Naive thymus-derived CD8-positive, alpha-beta T cell (primary cell): Measurements from ENCODE around the gene USP33. TPM values are rescaled to one million over a fixed set of nuclear protein-coding genes. Genes with fewer than 3 reads are reported as not detected.
"Not testable (repeated sequence)": the region's sequence is repeated elsewhere in the genome, so short reads cannot be mapped to it uniquely, and the experiment has no call there.

Experiments used
- ATAC-seq, 2 donors: fragments of 150-1000 bp; cut with Tn5 transposase in 1 of 2; sonication (Bioruptor Pico), chemical (Tn5 transposase) in 1 of 2; 1 replicate in 1 of 2; 2 replicates in 1 of 2; pipeline ENCODE4 v1.10.0; 2021; ENCODE audit warnings: mild to moderate bottlenecking in 2 of 2, moderate library complexity in 2 of 2
- POLR2A ChIA-PET: fragments of 350-600 bp; sonication (Branson Sonifier 250); formaldehyde crosslinking; loops from one replicate; lab custom pipeline; 2021; ENCODE audit warnings: antibody characterized with exemption; lab: Charles Lee
- DNase-seq, 10 donors: peaks; one replicate each; pipeline versions ENCODE4 v3.0.0 to v3.0.0-alpha.2; 2020 to 2022
- H3K27ac Mint-ChIP-seq, 10 donors: one replicate each; pipeline ENCODE4 v1.8.0; 2020 to 2022; ENCODE audit warnings: mild to moderate bottlenecking in 10 of 10, mixed read lengths in 10 of 10, moderate library complexity in 4 of 10, inconsistent platforms in 1 of 10
- H3K27me3 Mint-ChIP-seq, 5 donors: one replicate each; pipeline ENCODE4 v1.8.0; 2021 to 2022; ENCODE audit warnings: mixed read lengths in 5 of 5
- H3K36me3 Mint-ChIP-seq, 3 donors: one replicate each; pipeline ENCODE4 v1.8.0; 2020 to 2022; ENCODE audit warnings: mixed read lengths in 3 of 3, mild to moderate bottlenecking in 2 of 3, inconsistent platforms in 1 of 3
- H3K4me1 Mint-ChIP-seq, 4 donors: one replicate each; pipeline ENCODE4 v1.8.0; 2021 to 2022; ENCODE audit warnings: mixed read lengths in 4 of 4
- H3K4me3 Mint-ChIP-seq, 10 donors: one replicate each; pipeline ENCODE4 v1.8.0; 2020 to 2022; ENCODE audit warnings: mild to moderate bottlenecking in 10 of 10, mixed read lengths in 10 of 10, moderate library complexity in 6 of 10, inconsistent platforms in 1 of 10
- H3K9me3 Mint-ChIP-seq, 9 donors: one replicate each; pipeline ENCODE4 v1.8.0; 2020 to 2022; ENCODE audit warnings: mixed read lengths in 9 of 9, mild to moderate bottlenecking in 3 of 9, inconsistent platforms in 1 of 9, moderate library complexity in 1 of 9
- polyA plus RNA-seq, 3 donors: library from polyadenylated mRNA; unstranded; fragments of 300-500 nt; fragmentation: Illumina TruSeq; gene quantifications; one replicate each; pipeline ENCODE4 v1.2.3, GENCODE V29; 2021
- total RNA-seq, 8 experiments: library from RNA in 2 of 8; stranded (reverse) in 2 of 8; gene quantifications; one replicate each; pipeline ENCODE4 v1.2.3 and lab custom pipeline; 2021 to 2026

USP33 gene
- total and polyA plus RNA-seq, 5 experiments from 2014 or later: 35.3 to 104 (median 37.6) TPM

DNA sequence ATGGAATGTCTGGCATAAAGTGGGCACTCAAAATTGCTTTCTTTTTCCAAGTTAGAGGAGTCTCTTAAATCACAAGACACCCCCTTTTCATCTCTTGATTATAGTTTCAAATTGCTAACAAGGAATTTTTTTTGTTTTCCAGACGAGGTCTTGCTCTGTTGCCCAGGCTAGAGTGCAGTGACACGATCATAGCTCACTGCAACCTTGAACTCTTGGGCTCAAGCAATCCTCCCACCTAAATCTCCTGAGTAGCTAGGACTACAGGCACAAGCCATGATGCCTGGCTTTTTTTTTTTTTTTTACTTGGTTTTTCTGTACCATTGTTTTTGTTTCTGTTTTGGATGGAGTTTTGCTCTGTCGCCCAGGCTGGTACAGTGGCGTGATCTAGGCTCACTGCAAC lies 98.0 kb downstream of the USP33 start:
- DNase-seq (no peak), ATAC-seq (no peak)
- POLR2A ChIA-PET: no interaction called here
- H3K4me3 Mint-ChIP-seq: no peak overlapping the region
- peaks cover 0 to 2% (median 0%) of the 10 kb centered on the region in 9 donors for H3K9me3 Mint-ChIP-seq
- H3K27me3 Mint-ChIP-seq: no peaks in the 10 kb centered on the region
- peaks cover 24 to 59% (median 50%) of the 10 kb centered on the region in 4 donors for H3K4me1 Mint-ChIP-seq
- peaks cover 0 to 24% (median 6%) of the 10 kb centered on the region in 3 donors for H3K36me3 Mint-ChIP-seq
- peak overlapping the region in 3 of 10 donors; percentile 25 to 66 (median 31) for H3K27ac Mint-ChIP-seq

DNA sequence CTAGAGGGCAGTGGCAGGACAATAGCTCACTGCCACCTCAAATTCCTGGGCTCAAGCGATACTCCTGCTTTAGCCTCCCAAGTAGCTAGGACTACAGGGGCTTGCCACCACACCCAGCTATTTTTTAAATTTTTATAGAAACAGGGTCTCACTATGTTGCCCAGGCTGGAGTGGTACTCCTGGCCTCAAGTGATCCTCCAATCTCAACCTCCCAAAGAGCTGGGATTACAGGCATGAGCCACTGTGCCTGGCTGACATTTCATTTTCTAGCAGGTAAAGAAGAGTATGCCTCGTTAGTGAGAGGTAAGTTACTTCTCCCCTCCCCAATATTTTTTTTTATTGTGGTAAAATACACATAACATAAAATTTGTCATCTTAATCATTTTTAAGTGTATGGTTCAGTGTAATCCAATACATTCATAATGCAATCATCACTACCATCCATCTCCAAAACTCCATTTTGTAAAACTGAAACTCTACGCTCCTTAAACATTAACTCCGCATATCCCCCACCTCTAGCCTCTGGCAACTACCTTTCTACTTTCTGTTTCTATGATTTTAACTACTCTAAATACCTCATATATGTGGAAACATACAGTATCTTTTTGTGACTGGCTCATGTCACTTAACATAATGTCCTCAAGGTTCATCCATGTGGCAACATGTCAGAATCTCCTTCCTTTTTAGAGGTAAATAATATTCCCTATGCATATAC lies 99.6 kb downstream of the USP33 start:
- peak overlapping the region in 6 of 10 donors; percentile 4 to 68 (median 34) for H3K27ac Mint-ChIP-seq
- H3K4me3 Mint-ChIP-seq: no peak overlapping the region
- peaks cover 28 to 59% (median 56%) of the 10 kb centered on the region in 4 donors for H3K4me1 Mint-ChIP-seq
- no peak for DNase-seq
- ATAC-seq: no peak
- no peaks in the 10 kb centered on the region for H3K27me3 Mint-ChIP-seq
- POLR2A ChIA-PET: no interaction called here
- H3K36me3 Mint-ChIP-seq: peaks cover 0 to 27% (median 6%) of the 10 kb centered on the region in 3 donors
- H3K9me3 Mint-ChIP-seq: peaks cover 0 to 2% (median 0%) of the 10 kb centered on the region in 9 donors

GRCh38 chr1:77658271-77658670 lies 101.4 kb downstream of the USP33 start:
- H3K27ac Mint-ChIP-seq: peak overlapping the region in 3 of 10 donors; percentile 29 to 57 (median 51)
- peaks cover 19 to 50% (median 45%) of the 10 kb centered on the region in 4 donors for H3K4me1 Mint-ChIP-seq
- ATAC-seq: no peak
- H3K4me3 Mint-ChIP-seq: no peak overlapping the region
- DNase-seq: no peak
- no peaks in the 10 kb centered on the region for H3K27me3 Mint-ChIP-seq
- POLR2A ChIA-PET: interaction anchor here (1.1 kb wide), 1 partner anchor 11 kb away, joined by 4 read pairs; no protein-coding TSS in a partner anchor
- H3K9me3 Mint-ChIP-seq: peaks cover 0 to 2% (median 0%) of the 10 kb centered on the region in 9 donors
- peaks cover under 1 to 31% (median 10%) of the 10 kb centered on the region in 3 donors for H3K36me3 Mint-ChIP-seq

DNA sequence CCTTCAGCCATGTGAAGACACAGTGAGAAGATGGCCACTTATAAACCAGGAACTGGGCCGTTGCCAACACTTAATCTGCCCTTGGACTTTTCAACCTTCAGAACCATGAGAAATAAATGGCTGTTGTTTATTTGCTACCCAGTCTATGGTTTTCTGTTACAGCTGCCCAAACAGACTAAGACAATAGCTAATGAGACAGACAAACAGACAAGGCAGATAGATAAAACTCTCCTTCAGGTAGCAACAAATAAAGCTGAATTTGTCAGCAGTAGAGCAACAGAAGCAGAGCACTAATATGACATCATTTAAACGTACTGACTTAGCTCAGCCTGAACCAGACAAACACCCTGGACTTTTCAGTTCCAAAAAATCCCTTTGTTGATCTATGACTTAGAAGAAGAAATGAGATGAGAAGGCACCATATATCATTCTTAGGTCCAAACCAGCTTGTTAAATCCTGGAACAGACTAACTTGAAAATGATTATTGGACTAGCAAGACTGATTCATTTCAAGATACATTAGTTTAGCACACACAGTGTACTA lies 104.1 kb downstream of the USP33 start:
- Mint-ChIP-seq H3K9me3 (peaks cover 0 to 28% (median 8%) of the 10 kb centered on the region in 9 donors), H3K4me3 (no peak overlapping the region), H3K36me3 (peaks cover 11 to 51% (median 29%) of the 10 kb centered on the region in 3 donors), H3K27me3 (no peaks in the 10 kb centered on the region), H3K4me1 (peaks cover 22 to 45% (median 43%) of the 10 kb centered on the region in 4 donors), H3K27ac (peak overlapping the region in 8 of 10 donors; percentile 5 to 87 (median 38))
- ATAC-seq: no peak
- POLR2A ChIA-PET: interaction anchor here (0.6 kb wide), 1 partner anchor 60 kb away, joined by 3 read pairs; no protein-coding TSS in a partner anchor
- DNase-seq: no peak

GRCh38 chr1:77652970-77653516 lies 106.6 kb downstream of the USP33 start:
- ATAC-seq: no peak
- Mint-ChIP-seq H3K4me1 (peaks cover 17 to 42% (median 40%) of the 10 kb centered on the region in 4 donors), H3K4me3 (no peak overlapping the region), H3K9me3 (peaks cover 8 to 53% (median 28%) of the 10 kb centered on the region in 9 donors), H3K27me3 (no peaks in the 10 kb centered on the region), H3K36me3 (peaks cover 24 to 64% (median 49%) of the 10 kb centered on the region in 3 donors), H3K27ac (peak overlapping the region in 7 of 10 donors; percentile 0 to 92 (median 65))
- POLR2A ChIA-PET: no interaction called here
- no peak for DNase-seq

DNA sequence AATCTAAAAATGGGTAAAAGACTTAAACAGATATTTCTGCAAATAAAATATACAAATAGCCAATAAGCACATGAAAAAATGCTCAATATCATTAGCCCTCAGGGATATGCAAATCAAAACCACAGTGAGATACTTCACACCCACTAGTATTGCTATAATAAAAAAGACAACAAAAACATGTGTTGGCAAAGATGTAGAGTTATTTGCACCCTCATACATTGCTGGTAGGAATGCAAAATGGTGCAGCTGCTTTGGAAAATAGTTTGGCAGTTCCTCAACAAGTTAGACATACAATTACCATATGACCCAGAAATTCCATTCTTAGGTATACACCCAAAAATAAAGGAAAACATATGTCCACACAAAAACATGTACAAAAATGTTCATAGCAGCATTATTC lies 107.4 kb downstream of the USP33 start:
- H3K27ac Mint-ChIP-seq: peak overlapping the region in 2 of 10 donors; percentile 0 to 29
- H3K27me3 Mint-ChIP-seq: no peaks in the 10 kb centered on the region
- peaks cover 16 to 39% (median 36%) of the 10 kb centered on the region in 4 donors for H3K4me1 Mint-ChIP-seq
- peaks cover 8 to 58% (median 29%) of the 10 kb centered on the region in 9 donors for H3K9me3 Mint-ChIP-seq
- POLR2A ChIA-PET: no interaction called here
- ATAC-seq: no peak
- no peak for DNase-seq
- H3K4me3 Mint-ChIP-seq: no peak overlapping the region
- peaks cover 24 to 64% (median 53%) of the 10 kb centered on the region in 3 donors for H3K36me3 Mint-ChIP-seq

DNA sequence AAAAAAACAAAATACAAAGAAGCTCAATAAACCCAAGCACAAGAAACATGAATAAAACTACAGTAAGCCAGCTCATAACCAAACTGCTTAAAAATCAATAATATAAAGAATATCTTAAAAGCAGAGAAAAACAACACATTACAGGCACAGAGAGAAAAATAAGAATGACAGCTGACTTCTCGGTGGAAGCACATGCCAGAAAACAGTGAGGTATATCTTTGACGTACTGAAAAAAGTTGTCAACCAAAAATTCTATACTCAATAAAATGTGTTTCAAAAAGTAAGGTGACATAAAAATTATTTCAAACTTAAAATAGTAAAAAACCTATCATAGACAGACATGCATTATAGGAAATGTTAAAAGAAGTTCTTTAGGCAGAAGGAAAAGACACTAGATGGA lies 110.5 kb downstream of the USP33 start:
- Mint-ChIP-seq H3K9me3 (peaks cover 7 to 67% (median 29%) of the 10 kb centered on the region in 9 donors), H3K36me3 (peaks cover 32 to 77% (median 70%) of the 10 kb centered on the region in 3 donors), H3K4me1 (peaks cover 10 to 30% (median 24%) of the 10 kb centered on the region in 4 donors), H3K27me3 (no peaks in the 10 kb centered on the region), H3K4me3 (no peak overlapping the region), H3K27ac (no peak overlapping the region)
- ATAC-seq (no peak), DNase-seq (no peak)
- POLR2A ChIA-PET: no interaction called here

DNA sequence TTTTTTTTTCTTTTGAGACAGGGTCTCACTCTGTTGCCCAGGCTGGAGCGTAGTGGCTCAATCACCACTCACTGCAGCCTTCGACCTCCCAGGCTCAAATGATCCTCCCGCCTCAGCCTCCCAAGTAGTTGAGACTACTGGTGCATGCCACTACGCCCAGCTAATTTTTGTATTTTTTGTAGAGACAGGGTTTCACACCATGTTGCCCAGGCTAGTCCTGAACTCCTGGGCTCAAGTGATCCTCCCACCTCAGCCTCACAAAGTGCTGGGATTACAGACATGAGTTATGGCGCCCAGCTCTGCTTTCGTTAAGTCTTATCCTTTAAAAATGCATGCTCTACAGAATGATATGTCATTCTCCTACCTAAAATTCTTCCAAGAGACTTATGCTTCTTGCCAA lies 113.4 kb downstream of the USP33 start:
- H3K27me3 Mint-ChIP-seq, DNase-seq, H3K4me3 Mint-ChIP-seq, POLR2A ChIA-PET, ATAC-seq: not testable (repeated sequence)
- Mint-ChIP-seq H3K36me3 (peaks cover 26 to 70% (median 53%) of the 10 kb centered on the region in 3 donors), H3K9me3 (peaks cover 4 to 46% (median 29%) of the 10 kb centered on the region in 9 donors), H3K27ac (peak overlapping the region in 2 of 10 donors; percentile 5 to 61), H3K4me1 (peaks cover 4 to 32% (median 16%) of the 10 kb centered on the region in 4 donors)

Other genes starting within 250 kb of the USP33 start
- 10 to 100 TPM; 73.2 to 73.5 TPM for gene ZZZ3, start 77.2 kb downstream of the USP33 start, total RNA-seq
- gene ZZZ3, start 77.2 kb downstream of the USP33 start, polyA plus RNA-seq: 10 to 100 TPM; 35.6 to 45.1 (median 36.5) TPM
- gene MIGA1, start 19.8 kb upstream of the USP33 start, total RNA-seq: 10 to 100 TPM; 21.4 to 22.2 TPM
- gene MIGA1, start 19.8 kb upstream of the USP33 start, polyA plus RNA-seq: 10 to 100 TPM in 1 of 3 donors, 1 to 10 TPM in 2; 7.1 to 11.8 (median 8.8) TPM
- gene NEXN, start 128.8 kb upstream of the USP33 start, total RNA-seq: under 1 TPM; 0.26 to 0.33 TPM
- gene NEXN, start 128.8 kb upstream of the USP33 start, polyA plus RNA-seq: 1 to 10 TPM in 1 of 3 donors, under 1 TPM in 2; 0.36 to 1.7 (median 0.74) TPM
- gene FUBP1, start 219.2 kb upstream of the USP33 start, total RNA-seq: 100 to 1,000 TPM; 241 to 249 TPM
- gene FUBP1, start 219.2 kb upstream of the USP33 start, polyA plus RNA-seq: 10 to 100 TPM; 47.8 to 54.5 (median 49.0) TPM
- gene DNAJB4, start 245.1 kb upstream of the USP33 start, total RNA-seq: 10 to 100 TPM; 16.9 to 23.0 TPM
- gene DNAJB4, start 245.1 kb upstream of the USP33 start, polyA plus RNA-seq: 1 to 10 TPM; 3.7 to 6.3 (median 5.8) TPM